Neural progenitor cell (in vitro differentiated cells): Measurements from ENCODE around the gene TMEM239. TPM values are rescaled to one million over a fixed set of nuclear protein-coding genes. Genes with fewer than 3 reads are reported as not detected.
"Not testable (repeated sequence)": the region's sequence is repeated elsewhere in the genome, so short reads cannot be mapped to it uniquely, and the experiment has no call there.

Source experiments
- DNase-seq: peaks from one replicate; pipeline ENCODE4 v3.0.0-alpha.2; 2016; ENCODE audit warnings: low spot score
- H2AFZ ChIP-seq: fragments of 200-600 bp; sonication (generic); replicated peaks from 2 replicates; pipeline ENCODE4 v1.6.1; 2016; ENCODE audit warnings: antibody characterized with exemption
- H3F3A ChIP-seq: fragments of 200-600 bp; sonication (generic); 2 replicates; pipeline ENCODE4 v1.6.1; 2016; ENCODE audit warnings: antibody characterized with exemption, low read depth
- H3K27ac ChIP-seq: fragments of 200-600 bp; sonication (generic); 2 replicates; pipeline ENCODE4 v1.5.1; 2016; ENCODE audit warnings: mild to moderate bottlenecking
- H3K27me3 ChIP-seq: fragments of 200-600 bp; sonication (generic); 2 replicates; pipeline ENCODE4 v1.6.1; 2016; ENCODE audit warnings: mild to moderate bottlenecking, moderate library complexity
- H3K36me3 ChIP-seq: fragments of 200-600 bp; sonication (generic); 2 replicates; pipeline ENCODE4 v1.5.1; 2016
- H3K4me1 ChIP-seq: fragments of 200-600 bp; sonication (generic); 2 replicates; pipeline ENCODE4 v1.6.1; 2016; ENCODE audit warnings: mixed run types
- H3K4me2 ChIP-seq: fragments of 200-600 bp; sonication (generic); 2 replicates; pipeline ENCODE4 v1.6.1; 2016
- H3K4me3 ChIP-seq: fragments of 200-600 bp; sonication (generic); 2 replicates; pipeline ENCODE4 v1.5.1; 2016
- H3K79me2 ChIP-seq: fragments of 200-600 bp; sonication (generic); 2 replicates; pipeline ENCODE4 v1.6.1; 2016; ENCODE audit warnings: low read depth
- H3K9ac ChIP-seq: fragments of 200-600 bp; sonication (generic); 2 replicates; pipeline ENCODE4 v1.6.1; 2016
- H3K9me3 ChIP-seq: fragments of 200-600 bp; sonication (generic); 2 replicates; pipeline ENCODE4 v1.5.1; 2016; ENCODE audit warnings: low read depth
- H4K20me1 ChIP-seq: fragments of 200-600 bp; sonication (generic); 2 replicates; pipeline ENCODE4 v1.6.1; 2016; ENCODE audit warnings: low read depth
- H3K27ac Mint-ChIP-seq: 3 replicates; pipeline ENCODE4 v1.8.0; 2021; ENCODE audit warnings: mixed read lengths
- H3K27me3 Mint-ChIP-seq: 2 replicates; pipeline ENCODE4 v1.8.0; 2022; ENCODE audit warnings: low read depth, mild to moderate bottlenecking, inconsistent platforms, moderate library complexity, mixed read lengths; ENCODE audit not compliant: insufficient read depth
- H3K36me3 Mint-ChIP-seq: 3 replicates; pipeline ENCODE4 v1.8.0; 2021; ENCODE audit warnings: mixed read lengths
- H3K4me1 Mint-ChIP-seq: 3 replicates; pipeline ENCODE4 v1.8.0; 2021; ENCODE audit warnings: mixed read lengths
- H3K4me3 Mint-ChIP-seq: 3 replicates; pipeline ENCODE4 v1.8.0; 2021; ENCODE audit warnings: mild to moderate bottlenecking, moderate library complexity, mixed read lengths
- H3K9me3 Mint-ChIP-seq: 3 replicates; pipeline ENCODE4 v1.8.0; 2020; ENCODE audit warnings: mixed read lengths
- EZH2 ChIP-seq: fragments of 200-600 bp; sonication (generic); IDR thresholded peaks from 2 replicates; pipeline ENCODE4 v1.6.1; 2017; ENCODE audit warnings: antibody characterized with exemption, mild to moderate bottlenecking, moderate library complexity
- EZH2phosphoT487 ChIP-seq: fragments of 200-600 bp; sonication (generic); IDR thresholded peaks from 2 replicates; pipeline ENCODE4 v1.6.1; 2017; ENCODE audit warnings: antibody characterized with exemption
- total RNA-seq: library from RNA; depleted of rRNA; stranded (reverse); fragments of >200 nt; gene quantifications from 2 replicates; pipeline ENCODE4 v1.2.3, GENCODE V29; 2015; ENCODE audit warnings: low replicate concordance
- TF ChIP-seq, protein P1 (sequence below): fragments of 200-600 bp; sonication (generic); IDR thresholded peaks from 2 replicates; pipeline ENCODE4 v1.5.1; 2017; ENCODE audit warnings: antibody characterized with exemption, mild to moderate bottlenecking

The TMEM239 gene
- total RNA-seq, 1 donor from 2014 or later = not detected

GRCh38 chr20:2829376-2829775 is 13.2 kb downstream of the TMEM239 start:
- H3K27ac ChIP-seq = no peak overlapping the region
- no peak for DNase-seq
- no peaks in the 10 kb centered on the region for H3K9me3 Mint-ChIP-seq
- H3K4me3 Mint-ChIP-seq = no peak overlapping the region
- no peaks in the 10 kb centered on the region for H3K79me2 ChIP-seq
- no peaks in the 10 kb centered on the region for H3K36me3 ChIP-seq
- no peaks in the 10 kb centered on the region for H4K20me1 ChIP-seq
- TF ChIP-seq EZH2phosphoT487 (no peak), EZH2 (no peak)
- TF ChIP-seq, protein P1, sequence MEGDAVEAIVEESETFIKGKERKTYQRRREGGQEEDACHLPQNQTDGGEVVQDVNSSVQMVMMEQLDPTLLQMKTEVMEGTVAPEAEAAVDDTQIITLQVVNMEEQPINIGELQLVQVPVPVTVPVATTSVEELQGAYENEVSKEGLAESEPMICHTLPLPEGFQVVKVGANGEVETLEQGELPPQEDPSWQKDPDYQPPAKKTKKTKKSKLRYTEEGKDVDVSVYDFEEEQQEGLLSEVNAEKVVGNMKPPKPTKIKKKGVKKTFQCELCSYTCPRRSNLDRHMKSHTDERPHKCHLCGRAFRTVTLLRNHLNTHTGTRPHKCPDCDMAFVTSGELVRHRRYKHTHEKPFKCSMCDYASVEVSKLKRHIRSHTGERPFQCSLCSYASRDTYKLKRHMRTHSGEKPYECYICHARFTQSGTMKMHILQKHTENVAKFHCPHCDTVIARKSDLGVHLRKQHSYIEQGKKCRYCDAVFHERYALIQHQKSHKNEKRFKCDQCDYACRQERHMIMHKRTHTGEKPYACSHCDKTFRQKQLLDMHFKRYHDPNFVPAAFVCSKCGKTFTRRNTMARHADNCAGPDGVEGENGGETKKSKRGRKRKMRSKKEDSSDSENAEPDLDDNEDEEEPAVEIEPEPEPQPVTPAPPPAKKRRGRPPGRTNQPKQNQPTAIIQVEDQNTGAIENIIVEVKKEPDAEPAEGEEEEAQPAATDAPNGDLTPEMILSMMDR = no peak
- H3K4me3 ChIP-seq = no peak overlapping the region
- peaks cover 6% of the 10 kb centered on the region for H3K36me3 Mint-ChIP-seq
- no peaks in the 10 kb centered on the region for H3K9me3 ChIP-seq
- H3K4me2 ChIP-seq = no peak overlapping the region
- H3K27me3 Mint-ChIP-seq = no peaks in the 10 kb centered on the region
- H3K27ac Mint-ChIP-seq = no peak overlapping the region
- no peaks in the 10 kb centered on the region for H3F3A ChIP-seq
- H3K27me3 ChIP-seq = peaks cover 45% of the 10 kb centered on the region
- H3K4me1 ChIP-seq = peaks cover 3% of the 10 kb centered on the region
- peaks cover 4% of the 10 kb centered on the region for H3K4me1 Mint-ChIP-seq
- H2AFZ ChIP-seq = no peak overlapping the region
- H3K9ac ChIP-seq = no peak overlapping the region

GRCh38 chr20:2831206-2831605 is 15.0 kb downstream of the TMEM239 start:
- not testable (repeated sequence) for H3K27me3 Mint-ChIP-seq, H3K4me3 Mint-ChIP-seq, H3K4me1 ChIP-seq, H3K4me3 ChIP-seq, H3K9me3 Mint-ChIP-seq, H3K9ac ChIP-seq, H3K9me3 ChIP-seq, H2AFZ ChIP-seq, H3F3A ChIP-seq, DNase-seq, H3K4me1 Mint-ChIP-seq, H3K36me3 ChIP-seq, H3K4me2 ChIP-seq, H4K20me1 ChIP-seq, H3K79me2 ChIP-seq, H3K27ac ChIP-seq, H3K27ac Mint-ChIP-seq
- H3K36me3 Mint-ChIP-seq = peaks cover 13% of the 10 kb centered on the region
- peaks cover 38% of the 10 kb centered on the region for H3K27me3 ChIP-seq

GRCh38 chr20:2833761-2834160 is 17.6 kb downstream of the TMEM239 start:
- no peaks in the 10 kb centered on the region for H3K9me3 Mint-ChIP-seq
- no peak overlapping the region for H2AFZ ChIP-seq
- peaks cover 12% of the 10 kb centered on the region for H3K27me3 ChIP-seq
- H4K20me1 ChIP-seq = no peaks in the 10 kb centered on the region
- peaks cover 2% of the 10 kb centered on the region for H3K4me1 Mint-ChIP-seq
- no peak overlapping the region for H3K9ac ChIP-seq
- no peak overlapping the region for H3K4me2 ChIP-seq
- TF ChIP-seq EZH2phosphoT487 = no peak
- TF ChIP-seq, protein P1 = no peak
- no peak for TF ChIP-seq EZH2
- H3K79me2 ChIP-seq = no peaks in the 10 kb centered on the region
- H3K36me3 Mint-ChIP-seq = peaks cover 25% of the 10 kb centered on the region
- DNase-seq = no peak
- no peak overlapping the region for H3K27ac ChIP-seq
- H3K4me1 ChIP-seq = no peaks in the 10 kb centered on the region
- H3K27me3 Mint-ChIP-seq = peaks cover 4% of the 10 kb centered on the region
- no peaks in the 10 kb centered on the region for H3K36me3 ChIP-seq
- H3K27ac Mint-ChIP-seq = no peak overlapping the region
- no peak overlapping the region for H3K4me3 ChIP-seq
- H3F3A ChIP-seq = no peaks in the 10 kb centered on the region
- no peak overlapping the region for H3K4me3 Mint-ChIP-seq
- no peaks in the 10 kb centered on the region for H3K9me3 ChIP-seq

GRCh38 chr20:2834401-2835110 is 18.4 kb downstream of the TMEM239 start:
- H3K36me3 ChIP-seq = no peaks in the 10 kb centered on the region
- H3K9me3 Mint-ChIP-seq = no peaks in the 10 kb centered on the region
- H3F3A ChIP-seq = no peaks in the 10 kb centered on the region
- no peak overlapping the region for H3K27ac Mint-ChIP-seq
- no peak overlapping the region for H2AFZ ChIP-seq
- no peaks in the 10 kb centered on the region for H3K9me3 ChIP-seq
- TF ChIP-seq, protein P1 = no peak
- TF ChIP-seq EZH2 (no peak), EZH2phosphoT487 (no peak)
- peaks cover 4% of the 10 kb centered on the region for H3K27me3 ChIP-seq
- H3K4me1 ChIP-seq = no peaks in the 10 kb centered on the region
- no peak overlapping the region for H3K4me3 ChIP-seq
- no peak overlapping the region for H3K9ac ChIP-seq
- peaks cover 7% of the 10 kb centered on the region for H3K4me1 Mint-ChIP-seq
- no peak overlapping the region for H3K4me3 Mint-ChIP-seq
- H3K4me2 ChIP-seq = no peak overlapping the region
- no peaks in the 10 kb centered on the region for H4K20me1 ChIP-seq
- peaks cover 28% of the 10 kb centered on the region for H3K36me3 Mint-ChIP-seq
- no peak overlapping the region for H3K27ac ChIP-seq
- H3K27me3 Mint-ChIP-seq = peaks cover 6% of the 10 kb centered on the region
- H3K79me2 ChIP-seq = peaks cover 4% of the 10 kb centered on the region
- DNase-seq = no peak
